Suprapubic skin (tissue), 3 donors: Measurements from ENCODE around the gene MSH2.

Source experiments
- EP300 ChIP-seq: sonication (generic); formaldehyde crosslinking; IDR thresholded peaks from one replicate; pipeline ENCODE4 v1.6.1; 2017; ENCODE audit warnings: antibody characterized with exemption
- POLR2A ChIP-seq, 2 donors: fragments of 450-650 bp; IDR thresholded peaks; one replicate each; pipeline ENCODE4 v1.6.1; 2017; ENCODE audit warnings: antibody characterized with exemption in 2 of 2, mild to moderate bottlenecking in 2 of 2, moderate library complexity in 2 of 2
- TF ChIP-seq, protein P1 (sequence below), 2 donors: fragments of 200-600 bp in 1 of 2; fragments of 450-650 bp in 1 of 2; sonication (generic) in 1 of 2; IDR thresholded peaks; one replicate each; pipeline ENCODE4 v1.5.1; 2016 to 2019; ENCODE audit warnings: antibody characterized with exemption in 2 of 2, mild to moderate bottlenecking in 1 of 2, moderate library complexity in 1 of 2

DNA sequence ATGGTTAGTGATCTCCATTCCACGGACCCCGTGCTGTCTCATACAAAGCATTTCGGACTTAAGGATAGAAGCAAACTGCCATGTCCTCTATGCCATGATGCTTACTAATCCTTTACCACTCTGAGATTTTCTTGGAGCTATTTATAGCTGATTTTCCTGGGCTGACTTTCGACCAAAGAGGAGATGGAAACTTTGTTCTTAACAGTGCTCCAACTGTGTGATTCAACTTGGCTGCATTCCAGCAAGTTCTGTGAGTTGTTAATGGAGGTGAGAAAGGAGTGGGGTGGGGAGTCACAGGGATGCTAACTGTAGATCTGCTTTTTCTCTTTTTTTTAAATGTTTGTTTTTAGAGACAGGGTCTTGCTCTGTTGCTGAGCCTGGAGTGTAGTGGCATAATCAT is 45.5 kb upstream of the MSH2 start:
- TF ChIP-seq, protein P1, sequence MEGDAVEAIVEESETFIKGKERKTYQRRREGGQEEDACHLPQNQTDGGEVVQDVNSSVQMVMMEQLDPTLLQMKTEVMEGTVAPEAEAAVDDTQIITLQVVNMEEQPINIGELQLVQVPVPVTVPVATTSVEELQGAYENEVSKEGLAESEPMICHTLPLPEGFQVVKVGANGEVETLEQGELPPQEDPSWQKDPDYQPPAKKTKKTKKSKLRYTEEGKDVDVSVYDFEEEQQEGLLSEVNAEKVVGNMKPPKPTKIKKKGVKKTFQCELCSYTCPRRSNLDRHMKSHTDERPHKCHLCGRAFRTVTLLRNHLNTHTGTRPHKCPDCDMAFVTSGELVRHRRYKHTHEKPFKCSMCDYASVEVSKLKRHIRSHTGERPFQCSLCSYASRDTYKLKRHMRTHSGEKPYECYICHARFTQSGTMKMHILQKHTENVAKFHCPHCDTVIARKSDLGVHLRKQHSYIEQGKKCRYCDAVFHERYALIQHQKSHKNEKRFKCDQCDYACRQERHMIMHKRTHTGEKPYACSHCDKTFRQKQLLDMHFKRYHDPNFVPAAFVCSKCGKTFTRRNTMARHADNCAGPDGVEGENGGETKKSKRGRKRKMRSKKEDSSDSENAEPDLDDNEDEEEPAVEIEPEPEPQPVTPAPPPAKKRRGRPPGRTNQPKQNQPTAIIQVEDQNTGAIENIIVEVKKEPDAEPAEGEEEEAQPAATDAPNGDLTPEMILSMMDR (IDR thresholded peaks at IDR 0.05), result no peak
- TF ChIP-seq EP300 (no peak), POLR2A (IDR thresholded peaks at IDR 0.05) (no peak)
